GM12873 (cell line): ENCODE data around the gene RAPGEF2.

ENCODE experiments used
- CTCF ChIP-seq: IDR thresholded peaks from 2 replicates; pipeline ENCODE4 v1.5.1; 2012; ENCODE audit warnings: low read depth, mild to moderate bottlenecking, moderate library complexity, low read length, control low read depth; ENCODE audit not compliant: insufficient read depth; ENCODE audit errors: missing control alignments

Gene RAPGEF2

GRCh38 chr4:159071178-159071968 is 31.5 kb upstream of the RAPGEF2 start:
- no peak for TF ChIP-seq CTCF

DNA sequence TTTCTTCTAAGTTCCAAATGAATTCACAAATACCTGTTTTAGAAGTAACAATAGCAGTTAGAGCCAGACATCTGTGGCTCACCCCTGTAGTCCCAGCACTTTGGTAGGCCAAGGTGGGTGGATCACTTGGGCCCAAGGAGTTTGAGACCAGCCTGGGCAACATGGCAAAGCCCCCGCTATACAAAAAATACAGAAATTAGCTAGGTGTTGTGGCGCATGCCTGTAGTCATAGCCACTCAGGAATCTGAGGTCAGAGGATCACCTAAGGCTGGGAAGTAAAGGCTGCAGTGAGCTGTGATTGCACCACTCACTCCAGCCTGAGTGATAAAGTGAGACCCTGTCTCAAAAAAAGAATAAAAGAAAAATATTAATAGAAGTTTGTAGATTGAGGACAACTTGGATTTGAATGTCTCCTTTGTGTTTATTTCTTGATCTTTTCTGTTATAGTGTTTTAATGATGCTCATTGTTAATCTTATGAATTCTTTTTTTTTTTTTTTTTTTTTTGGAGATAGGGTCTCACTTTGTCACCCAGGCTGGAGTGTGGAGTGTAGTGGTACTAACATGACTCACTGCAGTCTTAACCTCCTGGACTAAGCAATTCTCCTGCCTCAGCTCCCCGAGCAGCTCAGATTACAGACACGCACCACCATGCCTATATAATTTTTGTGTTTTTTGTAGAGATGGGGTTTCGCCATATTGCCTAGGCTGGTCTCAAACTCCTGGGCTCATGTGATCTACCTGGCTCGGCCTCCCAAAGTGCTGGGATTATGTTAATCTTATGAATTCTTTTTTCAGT is 30.7 kb upstream of the RAPGEF2 start:
- TF ChIP-seq CTCF: no peak

GRCh38 chr4:159075531-159075932 is 27.3 kb upstream of the RAPGEF2 start:
- no peak for TF ChIP-seq CTCF

- no peak for TF ChIP-seq CTCF
These were observed 25.0 kb upstream of the RAPGEF2 start for GRCh38 chr4:159077702-159078495.

- TF ChIP-seq CTCF: no peak
These were observed 23.8 kb upstream of the RAPGEF2 start for GRCh38 chr4:159079074-159079473.

DNA sequence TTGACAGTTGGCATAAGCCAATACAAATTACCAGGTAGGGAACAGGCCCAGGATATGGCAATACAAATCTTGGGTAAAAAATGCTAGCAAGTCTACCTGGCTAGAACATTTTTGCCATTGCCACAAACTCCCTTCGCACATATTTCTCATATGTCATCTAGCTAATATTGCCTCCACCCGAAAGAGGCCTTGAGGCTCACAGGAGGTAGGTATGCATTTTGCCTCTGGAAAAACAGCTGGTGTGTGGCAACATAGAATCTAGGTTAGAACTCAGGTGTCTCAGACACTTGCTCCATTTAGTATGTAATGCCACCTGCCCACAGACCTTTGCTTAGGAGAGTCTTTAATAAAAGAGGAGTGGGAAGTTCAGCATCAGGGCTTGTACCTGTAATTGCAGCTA is 16.3 kb upstream of the RAPGEF2 start:
- no peak for TF ChIP-seq CTCF

- no peak for TF ChIP-seq CTCF
These were observed 12.6 kb upstream of the RAPGEF2 start for GRCh38 chr4:159090255-159090654.
